Amniotic stem cell (primary cell): ENCODE measurements around the gene ESRRA.

Experiments
- DNase-seq: peaks from one replicate; lab custom pipeline; 2025; lab: John Stamatoyannopoulos, UW

The ESRRA gene

GRCh38 chr11:64333556-64333955, 28.2 kb downstream of the ESRRA start:
- no peak for DNase-seq

GRCh38 chr11:64334764-64335735, 29.7 kb downstream of the ESRRA start:
- peak; percentile 81 for DNase-seq

GRCh38 chr11:64337538-64338249, 32.4 kb downstream of the ESRRA start:
- DNase-seq = no peak

- DNase-seq = no peak
Measured at GRCh38 chr11:64338716-64339115, 33.4 kb downstream of the ESRRA start.

DNA sequence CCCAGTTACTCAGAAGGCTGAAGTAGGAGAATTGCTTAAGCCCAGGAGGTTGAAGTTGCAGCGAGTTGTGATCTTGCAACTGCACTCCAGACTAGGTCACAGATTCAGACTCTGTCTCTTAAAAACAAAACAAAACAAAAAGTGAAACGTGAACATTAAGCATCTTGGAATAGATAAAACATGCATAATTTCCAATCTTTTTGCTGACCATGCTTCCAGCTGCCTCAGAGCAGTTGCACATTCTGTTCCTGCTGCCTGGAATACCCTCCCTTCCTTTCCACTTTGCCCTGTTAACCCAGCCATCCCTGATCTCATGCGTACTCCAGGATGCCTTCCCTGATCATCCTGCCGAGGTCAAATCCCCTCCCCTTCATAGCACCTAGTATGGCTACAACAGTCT, 34.0 kb downstream of the ESRRA start:
- DNase-seq = no peak

- DNase-seq = no peak
Measured at GRCh38 chr11:64339754-64340408, 34.6 kb downstream of the ESRRA start, which contains the start of gene CCDC88B. CCDC88B (plus strand) TSS chr11:64340204; CDS start chr11:64340267, 63 bp downstream.

DNA sequence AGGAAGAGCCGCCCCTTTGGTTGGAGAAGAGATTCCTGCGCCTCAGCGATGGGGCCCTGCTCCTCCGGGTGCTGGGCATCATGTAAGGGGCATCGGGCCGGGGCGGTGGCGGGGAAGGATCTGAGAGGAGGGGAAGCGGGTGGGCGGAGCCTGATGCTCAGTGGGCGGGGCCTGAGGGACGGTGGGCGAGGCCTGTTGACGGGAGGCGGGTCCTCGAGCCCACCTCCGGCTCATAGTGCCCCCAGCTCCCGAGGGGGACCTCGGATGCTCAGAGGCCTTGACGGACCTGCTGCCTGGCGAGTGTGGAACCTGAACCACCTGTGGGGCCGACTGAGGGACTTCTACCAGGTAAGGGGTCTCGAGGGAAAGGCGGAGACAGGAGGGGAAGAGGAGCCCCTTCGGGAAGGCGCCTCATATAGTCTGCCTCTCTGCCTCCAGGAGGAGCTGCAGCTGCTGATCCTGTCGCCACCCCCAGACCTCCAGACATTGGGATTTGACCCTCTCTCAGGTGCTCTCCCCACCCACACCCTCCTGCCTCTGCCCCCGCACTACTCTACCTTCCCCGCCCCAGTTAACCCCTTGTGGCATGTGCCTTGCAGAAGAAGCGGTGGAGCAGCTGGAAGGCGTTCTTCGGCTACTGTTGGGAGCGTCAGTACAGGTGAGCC, 35.5 kb downstream of the ESRRA start:
- DNase-seq = no peak

DNA sequence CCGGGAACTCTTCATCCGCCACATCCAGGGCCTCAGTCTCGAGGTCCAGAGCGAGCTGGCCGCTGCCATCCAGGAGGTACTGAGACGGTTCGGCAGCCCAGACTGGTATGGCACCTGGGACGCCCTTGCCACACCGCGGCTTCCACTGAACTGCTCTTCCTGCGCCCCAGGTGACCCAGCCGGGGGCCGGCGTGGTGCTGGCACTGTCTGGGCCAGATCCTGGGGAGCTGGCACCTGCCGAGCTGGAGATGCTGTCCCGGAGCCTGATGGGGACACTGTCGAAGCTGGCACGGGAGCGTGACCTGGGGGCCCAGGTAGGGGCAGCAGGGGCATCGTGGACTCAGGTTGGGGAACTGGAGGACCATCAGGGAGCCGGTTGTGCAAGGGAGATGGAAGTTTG, 36.1 kb downstream of the ESRRA start:
- DNase-seq = no peak

GRCh38 chr11:64341851-64342791, 36.8 kb downstream of the ESRRA start:
- peak; percentile 66 for DNase-seq

DNA sequence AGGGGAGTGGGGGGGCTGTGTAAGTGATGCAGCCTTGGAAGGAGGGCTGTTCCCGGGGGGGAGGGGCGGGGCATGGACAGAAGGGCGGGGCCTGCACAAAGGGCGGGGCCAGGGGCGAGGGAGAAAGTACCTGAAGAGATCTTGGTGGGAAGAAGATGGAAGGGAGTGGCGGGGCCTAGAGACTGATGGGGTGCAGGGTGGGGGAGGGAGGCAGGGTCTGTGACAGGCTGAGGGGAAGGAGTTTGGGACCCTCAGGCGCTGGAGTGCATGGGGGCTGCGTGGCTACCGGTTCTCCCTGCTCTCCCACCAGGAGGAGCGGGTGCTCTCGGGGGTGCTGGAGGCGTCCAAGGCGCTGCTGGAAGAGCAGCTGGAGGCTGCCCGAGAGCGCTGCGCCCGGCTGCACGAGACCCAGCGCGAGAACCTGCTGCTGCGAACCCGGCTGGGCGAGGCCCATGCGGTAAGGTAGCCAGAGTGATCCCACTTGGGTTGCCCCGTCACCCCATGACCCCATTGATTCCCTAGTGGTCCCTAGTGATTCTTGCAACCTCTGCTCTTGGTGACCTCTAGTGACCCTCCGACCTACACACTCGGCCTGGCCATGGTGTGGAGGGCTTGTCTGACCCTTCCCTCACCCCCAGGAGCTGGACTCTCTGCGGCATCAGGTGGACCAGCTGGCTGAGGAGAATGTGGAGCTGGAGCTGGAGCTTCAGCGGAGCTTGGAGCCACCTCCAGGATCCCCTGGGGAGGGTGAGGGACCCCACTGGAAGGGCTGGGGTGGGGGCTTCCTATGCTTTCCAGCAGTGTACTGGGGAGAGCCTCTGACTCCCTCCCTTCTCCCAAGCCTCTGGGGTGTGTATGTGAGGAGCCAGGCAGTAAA, 37.8 kb downstream of the ESRRA start:
- no peak for DNase-seq

- DNase-seq = no peak
Measured at GRCh38 chr11:64343767-64344559, 38.6 kb downstream of the ESRRA start.

DNA sequence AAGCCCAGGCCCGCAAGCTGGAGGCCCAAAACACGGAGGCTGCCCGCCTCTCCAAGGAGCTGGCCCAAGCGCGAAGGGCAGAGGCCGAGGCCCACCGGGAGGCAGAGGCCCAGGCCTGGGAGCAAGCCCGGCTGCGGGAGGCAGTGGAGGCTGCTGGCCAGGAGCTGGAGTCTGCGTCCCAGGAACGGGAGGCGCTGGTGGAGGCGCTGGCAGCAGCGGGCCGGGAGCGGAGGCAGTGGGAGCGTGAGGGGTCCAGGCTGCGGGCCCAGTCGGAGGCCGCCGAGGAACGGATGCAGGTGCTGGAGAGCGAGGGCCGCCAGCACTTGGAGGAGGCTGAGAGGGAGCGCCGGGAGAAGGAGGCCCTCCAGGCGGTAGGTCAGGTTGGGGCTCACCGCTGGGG, 39.5 kb downstream of the ESRRA start:
- DNase-seq = no peak

DNA sequence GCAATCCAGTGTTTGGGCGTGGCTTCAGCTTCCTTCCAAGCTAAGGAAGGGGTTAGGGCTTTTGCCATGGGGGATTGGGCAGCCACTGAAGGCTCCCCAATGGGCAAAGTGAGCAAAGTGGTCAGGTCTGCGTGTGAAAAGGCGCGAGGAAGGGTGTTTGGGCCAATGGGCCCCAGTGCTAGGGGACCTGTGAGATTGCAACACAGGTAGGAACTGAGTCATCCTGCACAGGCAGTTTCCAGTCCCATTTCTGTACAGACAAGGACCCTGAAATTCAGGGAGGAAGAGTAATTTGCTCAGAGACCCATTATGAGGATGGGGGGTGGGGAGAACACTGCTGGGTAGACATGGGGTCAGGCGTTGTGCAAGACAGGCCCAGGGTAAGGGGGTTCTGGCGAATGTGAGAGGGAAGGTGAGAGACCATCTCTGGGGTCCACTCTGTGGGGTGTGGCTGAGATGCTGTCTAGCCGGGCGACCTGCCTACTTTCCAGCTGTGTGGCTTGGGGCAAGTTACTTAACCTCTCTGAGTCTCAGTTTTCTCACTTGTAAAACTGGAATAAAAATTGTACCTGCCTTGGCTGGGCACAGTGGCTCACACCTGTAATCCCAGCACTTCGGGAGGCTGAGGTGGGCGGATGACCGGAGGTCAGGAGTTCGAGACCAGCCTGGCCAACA, 42.0 kb downstream of the ESRRA start:
- DNase-seq = no peak

DNA sequence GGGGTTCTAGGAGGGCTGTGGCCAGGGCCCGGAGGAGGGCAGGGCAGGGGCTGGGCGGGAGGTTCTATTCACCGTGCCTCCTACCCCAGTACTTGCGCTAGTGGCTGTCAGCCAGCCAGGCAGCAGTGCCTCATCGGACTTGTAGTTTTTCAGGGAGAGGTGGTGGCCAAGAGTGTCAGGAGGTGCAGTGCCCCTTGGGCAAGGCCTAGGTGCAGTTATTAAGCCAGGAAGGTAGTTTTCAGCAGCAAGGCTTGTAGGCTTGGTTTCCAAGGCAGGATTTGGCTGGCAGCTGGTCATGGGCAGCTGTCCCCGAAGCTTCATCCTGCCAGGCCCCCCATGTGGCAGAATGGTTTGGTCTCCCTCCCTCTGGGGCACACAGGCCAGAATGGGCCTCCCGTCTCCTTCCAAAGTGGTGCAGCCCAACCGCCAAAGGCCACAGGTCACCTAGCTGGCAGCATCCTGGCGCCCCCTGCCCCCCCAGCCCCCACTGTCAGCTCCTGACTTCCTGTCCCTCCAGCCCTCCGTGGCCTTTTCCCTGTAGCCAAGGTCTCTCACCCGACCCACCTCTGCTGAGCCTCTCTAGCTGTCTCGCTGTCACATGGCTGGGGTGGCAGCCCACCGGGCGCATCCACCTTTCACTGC, 43.2 kb downstream of the ESRRA start:
- no peak for DNase-seq

DNA sequence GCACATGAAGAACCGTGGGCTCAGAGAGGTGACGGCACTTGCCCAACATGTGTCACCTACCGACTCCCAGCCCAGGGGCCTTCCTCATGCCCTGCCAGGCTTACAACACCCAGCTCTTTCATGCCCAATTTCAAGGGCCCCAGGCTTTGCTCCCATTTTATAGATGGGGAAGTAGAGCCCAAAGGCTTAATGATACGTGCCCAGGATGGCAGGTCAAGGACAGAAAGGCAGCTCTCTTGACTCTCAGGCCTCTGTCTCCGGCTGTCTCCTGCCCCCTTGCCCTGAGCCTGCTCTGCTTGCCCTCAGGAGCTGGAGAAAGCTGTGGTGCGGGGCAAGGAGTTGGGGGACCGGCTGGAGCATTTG, 43.7 kb downstream of the ESRRA start:
- no peak for DNase-seq

- DNase-seq = no peak
Measured at GRCh38 chr11:64349404-64349803, 44.1 kb downstream of the ESRRA start.

DNA sequence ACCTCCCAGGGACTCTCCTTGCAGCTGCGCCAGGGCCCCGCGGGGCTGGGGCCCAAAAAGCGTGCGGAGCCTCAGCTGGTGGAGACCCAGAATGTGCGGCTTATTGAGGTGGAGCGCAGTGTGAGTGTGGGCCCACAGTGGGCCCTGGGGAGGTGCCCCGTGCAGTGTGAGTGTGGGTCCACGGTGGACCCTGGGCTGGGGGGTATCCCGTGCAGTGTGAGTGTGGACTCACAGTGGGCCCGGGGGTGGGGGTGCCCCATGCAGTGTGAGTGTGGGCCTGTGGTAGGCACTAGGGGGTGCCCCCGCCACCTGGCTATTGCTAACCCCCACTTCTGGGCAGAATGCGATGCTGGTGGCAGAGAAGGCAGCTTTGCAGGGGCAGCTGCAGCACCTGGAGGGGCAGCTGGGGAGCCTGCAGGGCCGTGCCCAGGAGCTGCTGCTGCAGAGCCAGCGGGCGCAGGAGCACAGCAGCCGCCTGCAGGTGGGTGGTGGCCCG, 45.9 kb downstream of the ESRRA start:
- no peak for DNase-seq
